Measurements from ENCODE around the gene SIPA1L3. TPM values are rescaled to one million over a fixed set of nuclear protein-coding genes. Genes with fewer than 3 reads are reported as not detected.

Gene SIPA1L3
- total and polyA plus RNA-seq, 10 of the 15 experiments (the other 5 are each of a cell fraction or from before 2014, with no cell fraction given) = 0.24 to 66.2 (median 19.1) TPM

GRCh38 chr19:38003438-38004185 lies 96.6 kb downstream of the SIPA1L3 start (continued):
- TF ChIP-seq, protein P1, sequence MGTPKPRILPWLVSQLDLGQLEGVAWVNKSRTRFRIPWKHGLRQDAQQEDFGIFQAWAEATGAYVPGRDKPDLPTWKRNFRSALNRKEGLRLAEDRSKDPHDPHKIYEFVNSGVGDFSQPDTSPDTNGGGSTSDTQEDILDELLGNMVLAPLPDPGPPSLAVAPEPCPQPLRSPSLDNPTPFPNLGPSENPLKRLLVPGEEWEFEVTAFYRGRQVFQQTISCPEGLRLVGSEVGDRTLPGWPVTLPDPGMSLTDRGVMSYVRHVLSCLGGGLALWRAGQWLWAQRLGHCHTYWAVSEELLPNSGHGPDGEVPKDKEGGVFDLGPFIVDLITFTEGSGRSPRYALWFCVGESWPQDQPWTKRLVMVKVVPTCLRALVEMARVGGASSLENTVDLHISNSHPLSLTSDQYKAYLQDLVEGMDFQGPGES (IDR thresholded peaks at IDR 0.05) = no peak
- TF ChIP-seq HDAC6 (IDR thresholded peaks at IDR 0.05; ENCODE audit: unreplicated experiment) (no peak), MTA2 (IDR thresholded peaks at IDR 0.05; ENCODE audit: low read depth) (peak; percentile 27; the same call in 1 of the 2 replicates), ZBTB11 (CRISPR knock-in tag; IDR thresholded peaks at IDR 0.05) (no peak), SUPT20H (IDR thresholded peaks at IDR 0.05; ENCODE audit: borderline replicate concordance, control insufficient read depth, low read depth, low read length) (no peak), SRF (IDR thresholded peaks at IDR 0.05; ENCODE audit: low read depth in 2 of 2, low read length in 2 of 2) (no peak), WRNIP1 (IDR thresholded peaks at IDR 0.05; ENCODE audit: borderline replicate concordance, low read depth, low read length) (no peak), BCL11A (IDR thresholded peaks at IDR 0.05; ENCODE audit: low read depth, low read length) (no peak), MTA3 (IDR thresholded peaks at IDR 0.05; ENCODE audit: borderline replicate concordance, low read length) (no peak; the same call in 1 of the 2 replicates), PBX3 (IDR thresholded peaks at IDR 0.05; ENCODE audit: insufficient replicate concordance, low read depth, low read length) (no peak), ZNF274 (IDR thresholded peaks at IDR 0.05; ENCODE audit: insufficient read depth, insufficient read length) (no peak), RAD21 (IDR thresholded peaks at IDR 0.05; ENCODE audit: insufficient read depth, low read depth, low read length) (no peak), MEF2B (IDR thresholded peaks at IDR 0.05; ENCODE audit: partially characterized antibody, poor library complexity, severe bottlenecking) (peak; percentile 50), RAD51 (IDR thresholded peaks at IDR 0.05) (no peak), ZNF24 (IDR thresholded peaks at IDR 0.05) (no peak), NFYA (IDR thresholded peaks at IDR 0.05; ENCODE audit: borderline replicate concordance, low read depth, low read length) (no peak), CEBPB (IDR thresholded peaks at IDR 0.05; ENCODE audit: borderline replicate concordance in 1 of 2, low read depth in 2 of 2, low read length in 2 of 2) (0 out of 4 replicates have a peak, but pooled peaks of 1 of the 2 experiments have one; percentile 38), ZNF687 (IDR thresholded peaks at IDR 0.05) (peak; percentile 53)

Measured in GM12878 (cell line).